Activated CD4-positive, alpha-beta T cell treated with anti-CD3 and anti-CD28 coated beads, Interleukin-10, Interleukin-2, amounts not matched to agents 100 ng/mL and 50 ng/mL, durations not matched to agents 16 hours and 8 hours (primary cell): ENCODE results near the gene NCCRP1.

Source experiments
- DNase-seq: peaks from one replicate; pipeline ENCODE4 v3.0.0-alpha.2; 2020

Gene NCCRP1

GRCh38 chr19:39166571-39167391, 30.0 kb upstream of the NCCRP1 start:
- DNase-seq = no peak

GRCh38 chr19:39167461-39168257, 29.1 kb upstream of the NCCRP1 start:
- no peak for DNase-seq

DNA sequence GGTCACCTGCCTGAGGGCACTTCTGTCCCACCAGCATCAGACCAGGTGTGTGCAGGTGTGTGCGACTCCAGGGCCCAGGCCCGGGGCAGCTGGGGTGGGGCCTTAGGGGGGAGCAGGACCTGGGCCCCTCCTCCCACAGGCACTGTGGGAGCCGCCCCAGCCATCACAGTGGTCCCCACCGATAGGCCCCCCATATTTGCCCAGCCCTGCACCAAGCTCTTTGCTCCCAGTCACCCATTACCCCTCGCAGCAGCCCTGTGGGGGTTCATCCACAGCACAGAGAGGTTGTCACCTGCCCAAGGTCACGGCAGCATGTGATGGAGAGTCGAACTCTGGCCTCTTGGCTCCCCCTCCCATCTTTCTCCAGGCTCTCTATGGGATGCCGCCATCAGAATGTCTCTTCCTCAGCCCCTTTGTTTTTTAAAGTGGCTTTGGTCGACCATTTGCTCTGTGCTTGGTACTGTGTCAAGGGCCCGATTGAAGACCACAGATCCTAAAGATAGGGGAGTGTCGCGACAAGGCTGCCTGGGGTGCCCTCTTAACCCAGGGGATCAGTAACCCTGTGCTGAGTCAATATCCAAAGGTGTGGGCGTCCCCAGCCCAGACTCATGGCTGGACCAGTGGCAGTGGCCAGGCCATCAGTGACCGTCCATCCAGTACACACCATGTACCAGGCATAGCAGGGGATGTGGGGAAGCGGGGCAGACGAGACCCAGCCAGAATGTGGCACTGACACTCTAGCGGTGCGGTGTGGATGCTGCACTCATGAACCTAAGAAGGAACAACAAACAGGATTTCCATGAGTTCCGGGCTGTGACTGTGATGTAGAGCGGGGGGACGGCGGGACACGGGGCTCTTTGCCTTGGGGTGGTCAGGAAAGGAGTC, 28.3 kb upstream of the NCCRP1 start:
- no peak for DNase-seq

GRCh38 chr19:39169143-39169810, 27.5 kb upstream of the NCCRP1 start:
- no peak for DNase-seq

DNA sequence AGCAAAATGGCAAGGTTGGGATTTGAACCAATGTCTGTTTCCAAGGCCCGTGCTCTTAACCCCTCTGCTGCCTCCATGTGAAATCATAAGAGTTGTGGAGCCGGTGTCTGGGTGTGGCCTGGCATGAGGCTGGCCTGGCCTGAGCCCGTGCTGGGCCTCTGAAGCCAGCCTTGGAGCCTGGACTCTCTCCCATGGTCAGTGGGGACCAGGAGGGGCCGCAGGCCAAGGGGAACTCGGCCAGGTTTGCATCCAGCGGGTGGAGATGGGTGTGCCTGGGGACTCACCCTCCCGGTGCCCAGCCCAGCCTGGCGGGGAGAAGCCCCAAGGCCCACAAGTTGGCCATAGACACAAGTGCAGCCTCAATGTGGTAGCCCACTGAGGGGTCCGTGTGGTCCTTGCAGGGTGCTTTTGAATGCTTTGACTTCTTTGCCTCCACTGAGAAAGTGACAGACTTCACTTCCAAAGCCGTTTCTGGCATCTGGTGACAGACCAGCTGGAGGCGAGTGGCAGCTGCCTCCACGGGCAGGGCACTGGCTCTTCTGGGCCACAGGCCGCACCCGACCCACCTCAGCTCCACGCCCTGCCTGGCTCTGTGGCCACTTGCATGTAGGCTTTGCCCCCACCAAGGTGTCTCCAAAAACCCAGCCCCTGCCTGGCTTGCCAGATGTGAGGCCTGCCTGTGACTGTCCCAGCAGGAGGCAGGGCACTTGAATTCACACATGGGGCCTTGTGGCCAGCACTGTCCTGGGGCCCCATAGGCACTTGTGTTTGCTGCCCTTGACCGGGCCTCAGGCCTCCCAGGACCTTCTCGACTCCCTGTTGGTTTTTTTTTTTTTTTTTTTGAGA, 26.2 kb upstream of the NCCRP1 start:
- no peak for DNase-seq

DNA sequence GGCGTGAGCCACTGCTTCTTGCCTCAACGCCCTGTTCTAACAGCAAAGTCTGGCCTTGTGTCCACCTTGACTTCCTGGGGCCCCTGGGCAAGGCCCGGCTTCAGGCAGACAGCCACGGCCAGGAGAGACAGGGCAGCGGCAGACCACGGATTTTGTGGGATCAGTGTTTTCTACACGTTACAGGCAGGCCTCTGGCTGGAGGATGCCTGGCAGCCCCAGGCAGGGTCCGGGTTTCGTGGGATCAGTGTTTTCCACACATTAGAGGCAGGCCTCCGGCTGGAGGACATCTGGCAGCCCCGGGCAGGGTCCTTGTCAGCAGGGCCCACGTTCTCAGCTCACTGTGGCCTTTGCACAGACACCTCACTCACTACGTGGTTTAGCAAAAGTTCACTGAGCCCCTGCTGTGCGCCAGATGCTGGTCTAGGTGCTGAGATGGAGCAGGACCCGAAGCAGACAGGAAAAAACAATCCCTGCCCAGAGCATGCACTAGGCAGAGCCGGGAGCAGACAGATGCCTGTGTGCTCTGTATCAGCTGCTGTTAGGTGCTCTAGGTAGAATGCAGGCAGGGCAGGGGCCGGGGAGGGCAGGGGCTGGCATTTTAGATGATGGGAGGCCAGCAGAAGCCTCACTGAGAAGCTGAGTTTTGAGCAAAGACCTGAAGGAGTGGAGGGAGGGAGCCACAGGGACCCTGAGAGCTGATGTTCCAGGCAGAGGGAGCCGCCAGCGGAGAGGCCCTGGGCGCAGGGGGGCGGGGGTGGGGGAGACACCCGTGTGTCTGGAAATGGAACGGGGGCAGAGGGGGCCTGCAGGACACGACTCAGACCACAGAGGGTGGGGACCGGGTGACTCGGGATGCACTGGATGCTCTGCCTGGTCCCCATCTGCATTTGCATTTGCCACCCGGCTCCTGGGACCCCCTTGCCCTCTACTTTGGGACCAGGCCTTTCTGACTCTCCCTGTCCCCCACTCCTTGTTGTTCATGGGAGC, 25.0 kb upstream of the NCCRP1 start:
- no peak for DNase-seq

GRCh38 chr19:39172700-39173501, 23.9 kb upstream of the NCCRP1 start:
- no peak for DNase-seq

GRCh38 chr19:39173502-39173991, 23.2 kb upstream of the NCCRP1 start:
- DNase-seq = no peak

- DNase-seq = no peak
Measured at GRCh38 chr19:39174142-39174541, 22.6 kb upstream of the NCCRP1 start.

DNA sequence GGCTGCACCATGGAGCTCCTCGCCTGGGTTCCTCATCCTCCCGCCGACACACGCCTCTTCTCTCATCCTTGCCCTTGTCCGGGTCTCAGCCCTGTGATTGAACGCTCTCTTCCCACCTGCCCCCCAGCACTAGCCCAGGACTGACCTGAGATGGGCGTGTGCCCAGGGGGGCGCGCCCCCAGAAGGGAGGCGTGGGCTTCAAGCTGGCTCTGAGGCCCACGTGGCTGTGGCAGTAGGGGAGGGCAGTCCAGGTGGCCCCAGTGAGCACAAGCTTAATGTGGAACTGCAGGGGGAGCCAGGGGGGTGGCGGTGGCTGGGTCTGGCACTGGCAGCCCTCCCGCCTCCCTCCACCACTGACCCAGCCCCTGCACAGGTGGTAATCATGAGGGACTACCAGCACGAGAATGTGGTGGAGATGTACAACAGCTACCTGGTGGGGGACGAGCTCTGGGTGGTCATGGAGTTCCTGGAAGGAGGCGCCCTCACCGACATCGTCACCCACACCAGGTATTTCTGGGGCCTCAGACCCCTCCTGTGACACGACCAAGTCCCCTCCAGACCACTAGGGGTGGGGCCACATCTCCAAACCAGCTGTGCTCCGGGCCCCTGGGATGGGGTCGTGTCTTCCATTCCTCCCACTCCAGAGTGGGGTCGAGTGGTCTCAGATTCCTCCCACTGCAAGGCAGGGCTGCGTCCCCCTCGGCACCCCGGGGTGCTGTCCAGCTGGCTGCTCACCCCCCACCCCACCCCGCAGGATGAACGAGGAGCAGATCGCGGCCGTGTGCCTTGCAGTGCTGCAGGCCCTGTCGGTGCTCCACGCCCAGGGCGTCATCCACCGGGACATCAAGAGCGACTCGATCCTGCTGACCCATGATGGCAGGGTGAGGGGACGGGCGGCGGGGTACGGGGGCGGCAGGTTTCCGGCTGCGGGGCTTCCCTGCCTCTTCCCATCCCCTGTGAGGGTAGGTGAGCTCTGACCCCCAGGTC, 21.9 kb upstream of the NCCRP1 start:
- no peak for DNase-seq

DNA sequence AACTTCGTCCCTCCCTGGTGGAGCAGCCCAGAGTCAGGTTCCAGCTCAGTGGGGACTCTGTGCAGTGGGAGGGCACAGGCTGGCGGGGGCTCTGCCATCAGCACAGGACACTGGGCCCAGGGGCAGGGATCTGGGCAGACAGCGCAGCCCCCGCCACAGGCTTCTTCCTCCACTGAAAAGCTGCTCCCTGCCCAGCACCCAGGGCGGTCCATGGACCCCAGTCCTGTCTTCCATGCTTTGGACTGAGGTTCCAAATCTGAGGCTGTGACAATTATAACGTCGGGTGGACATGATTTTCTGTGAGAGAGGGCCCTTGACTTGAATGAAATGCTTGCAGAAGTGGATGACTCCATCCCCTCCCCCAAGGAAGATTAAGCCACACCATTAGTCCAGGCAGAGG, 21.2 kb upstream of the NCCRP1 start:
- DNase-seq = no peak

GRCh38 chr19:39177110-39177699, 19.6 kb upstream of the NCCRP1 start:
- DNase-seq = no peak

DNA sequence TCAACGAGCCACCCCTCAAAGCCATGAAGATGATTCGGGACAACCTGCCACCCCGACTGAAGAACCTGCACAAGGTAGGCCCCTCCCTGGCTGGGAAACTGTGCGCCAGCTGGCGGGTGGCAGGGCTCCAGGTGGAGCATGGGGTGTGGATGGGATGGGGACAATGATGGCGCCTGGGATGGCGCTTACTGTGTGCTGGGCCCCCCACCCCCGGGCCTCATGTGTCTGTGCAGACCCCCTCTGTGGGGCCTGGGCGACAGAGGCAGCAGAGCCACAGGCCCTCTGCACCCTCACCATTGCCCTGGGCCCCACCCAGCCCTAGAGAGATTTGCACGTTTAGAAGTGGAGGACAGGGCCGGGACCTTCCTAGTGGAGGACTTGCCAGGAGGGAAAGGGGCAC, 19.0 kb upstream of the NCCRP1 start:
- DNase-seq = no peak

DNA sequence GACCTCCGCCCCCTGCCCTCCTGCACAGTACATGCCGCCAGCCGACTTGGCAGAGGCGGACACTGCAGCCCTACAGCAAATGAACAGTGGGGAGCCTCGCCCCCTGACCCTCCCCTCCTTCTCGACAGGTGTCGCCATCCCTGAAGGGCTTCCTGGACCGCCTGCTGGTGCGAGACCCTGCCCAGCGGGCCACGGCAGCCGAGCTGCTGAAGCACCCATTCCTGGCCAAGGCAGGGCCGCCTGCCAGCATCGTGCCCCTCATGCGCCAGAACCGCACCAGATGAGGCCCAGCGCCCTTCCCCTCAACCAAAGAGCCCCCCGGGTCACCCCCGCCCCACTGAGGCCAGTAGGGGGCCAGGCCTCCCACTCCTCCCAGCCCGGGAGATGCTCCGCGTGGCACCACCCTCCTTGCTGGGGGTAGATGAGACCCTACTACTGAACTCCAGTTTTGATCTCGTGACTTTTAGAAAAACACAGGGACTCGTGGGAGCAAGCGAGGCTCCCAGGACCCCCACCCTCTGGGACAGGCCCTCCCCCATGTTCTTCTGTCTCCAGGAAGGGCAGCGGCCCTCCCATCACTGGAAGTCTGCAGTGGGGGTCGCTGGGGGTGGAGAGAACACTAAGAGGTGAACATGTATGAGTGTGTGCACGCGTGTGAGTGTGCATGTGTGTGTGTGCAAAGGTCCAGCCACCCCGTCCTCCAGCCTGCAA, 18.3 kb upstream of the NCCRP1 start:
- DNase-seq = no peak

- DNase-seq = no peak
Measured at GRCh38 chr19:39179754-39180153, 17.0 kb upstream of the NCCRP1 start.

DNA sequence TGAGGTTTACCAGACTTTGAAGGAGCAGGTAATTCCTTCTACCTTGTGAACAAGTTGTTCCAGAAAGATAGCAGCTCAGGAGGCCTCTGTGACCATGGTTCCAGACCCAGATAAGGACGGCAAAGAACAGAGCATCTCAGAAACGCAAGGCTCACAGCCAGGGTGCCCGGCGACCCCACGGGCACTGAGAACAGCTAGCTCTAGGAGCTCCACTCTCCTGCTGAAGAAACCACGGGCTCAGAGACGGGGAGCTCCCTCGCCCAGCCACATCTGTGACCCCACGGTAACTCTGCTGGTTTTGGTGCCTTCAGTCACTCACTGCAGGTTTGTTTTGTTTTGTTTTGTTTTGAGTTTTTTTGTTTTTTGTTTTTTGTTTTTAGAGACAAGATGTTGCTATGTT, 16.0 kb upstream of the NCCRP1 start:
- no peak for DNase-seq
